Fibroblast of lung (primary cell): Measurements from ENCODE around the gene SLC34A3. TPM values are rescaled to one million over a fixed set of nuclear protein-coding genes. Genes with fewer than 3 reads are reported as not detected.

ENCODE experiments used
- DNase-seq, 2 donors: peaks; one replicate each; pipeline versions ENCODE4 v3.0.0 to v3.0.0-alpha.2; 2010; ENCODE audit warnings: low read depth in 2 of 2
- H2AFZ ChIP-seq: 2 replicates; pipeline ENCODE4 v1.5.1; 2012; ENCODE audit warnings: low read length, control low read depth, inconsistent platforms
- H3K27ac ChIP-seq: 2 replicates; pipeline ENCODE4 v1.5.1; 2011; ENCODE audit warnings: low read length, control low read depth; ENCODE audit not compliant: insufficient read depth
- H3K27me3 ChIP-seq: 2 replicates; pipeline ENCODE4 v1.5.1; 2011; ENCODE audit warnings: mild to moderate bottlenecking, low read length; ENCODE audit not compliant: control insufficient read depth, insufficient read depth
- H3K36me3 ChIP-seq: 2 replicates; pipeline ENCODE4 v1.5.1; 2011; ENCODE audit warnings: low read length; ENCODE audit not compliant: control insufficient read depth, insufficient read depth
- H3K4me1 ChIP-seq: 2 replicates; pipeline ENCODE4 v1.5.1; 2011; ENCODE audit warnings: low read length; ENCODE audit not compliant: control insufficient read depth, insufficient read depth; ENCODE audit errors: extremely low read depth
- H3K4me2 ChIP-seq: 2 replicates; pipeline ENCODE4 v1.5.1; 2011; ENCODE audit warnings: low read length, control low read depth; ENCODE audit not compliant: insufficient read depth; ENCODE audit errors: extremely low read depth
- H3K4me3 ChIP-seq, 4 experiments: fragments of 200-600 bp in 1 of 4; sonication (generic) in 1 of 4; replicated peaks in 1 of 4; 2 replicates each; pipeline ENCODE4 v1.5.1; 2011 to 2016; ENCODE audit warnings: low read length in 4 of 4, low read depth in 3 of 4, mild to moderate bottlenecking in 3 of 4, control low read depth in 2 of 4, inconsistent platforms in 1 of 4, mixed read lengths in 1 of 4; ENCODE audit not compliant: insufficient read depth in 1 of 4; ENCODE audit errors: control extremely low read depth in 1 of 4
- H3K79me2 ChIP-seq: 2 replicates; pipeline ENCODE4 v1.5.1; 2012; ENCODE audit warnings: mild to moderate bottlenecking, low read length, inconsistent platforms; ENCODE audit not compliant: control insufficient read depth, insufficient read depth
- H3K9ac ChIP-seq: 2 replicates; pipeline ENCODE4 v1.5.1; 2011; ENCODE audit warnings: mild to moderate bottlenecking, low read length, control low read depth; ENCODE audit not compliant: insufficient read depth
- H3K9me3 ChIP-seq: 2 replicates; pipeline ENCODE4 v1.5.1; 2012; ENCODE audit warnings: low read depth, low read length; ENCODE audit not compliant: control insufficient read depth, insufficient read depth
- H4K20me1 ChIP-seq: 2 replicates; pipeline ENCODE4 v1.5.1; 2011; ENCODE audit warnings: low read length; ENCODE audit not compliant: control insufficient read depth, insufficient read depth; ENCODE audit errors: extremely low read depth
- EZH2 ChIP-seq: IDR thresholded peaks from 2 replicates; pipeline ENCODE4 v1.5.1; 2012; ENCODE audit warnings: low read length, control low read depth, mild to moderate bottlenecking; ENCODE audit errors: missing control alignments
- polyA plus RNA-seq, 2 donors: library from polyadenylated mRNA; depleted of rRNA in 1 of 2; stranded (reverse) in 1 of 2; unstranded in 1 of 2; fragments of >200 nt; gene quantifications; 2 replicates each; pipeline ENCODE4 v1.2.1, GENCODE V29; 2011 to 2012; ENCODE audit warnings: missing spikeins in 1 of 2
- total RNA-seq: library from RNA; depleted of rRNA; stranded (reverse); fragments of >200 nt; gene quantifications from 2 replicates; pipeline ENCODE4 v1.2.1, GENCODE V29; 2014
- TF ChIP-seq, protein P1 (sequence below), 2 donors: IDR thresholded peaks in 1 of 2; conservative IDR thresholded peaks in 1 of 2; 1 replicate in 1 of 2; 2 replicates in 1 of 2; pipeline ENCODE4 v1.5.1; 2011 to 2012; ENCODE audit warnings: low read length in 2 of 2, control low read depth in 1 of 2, inconsistent platforms in 1 of 2, low read depth in 1 of 2, mild to moderate bottlenecking in 1 of 2

Gene SLC34A3
- total and polyA plus RNA-seq, 2 donors (not counting 1 experiment from before 2014, with no cell fraction given) = not detected

DNA sequence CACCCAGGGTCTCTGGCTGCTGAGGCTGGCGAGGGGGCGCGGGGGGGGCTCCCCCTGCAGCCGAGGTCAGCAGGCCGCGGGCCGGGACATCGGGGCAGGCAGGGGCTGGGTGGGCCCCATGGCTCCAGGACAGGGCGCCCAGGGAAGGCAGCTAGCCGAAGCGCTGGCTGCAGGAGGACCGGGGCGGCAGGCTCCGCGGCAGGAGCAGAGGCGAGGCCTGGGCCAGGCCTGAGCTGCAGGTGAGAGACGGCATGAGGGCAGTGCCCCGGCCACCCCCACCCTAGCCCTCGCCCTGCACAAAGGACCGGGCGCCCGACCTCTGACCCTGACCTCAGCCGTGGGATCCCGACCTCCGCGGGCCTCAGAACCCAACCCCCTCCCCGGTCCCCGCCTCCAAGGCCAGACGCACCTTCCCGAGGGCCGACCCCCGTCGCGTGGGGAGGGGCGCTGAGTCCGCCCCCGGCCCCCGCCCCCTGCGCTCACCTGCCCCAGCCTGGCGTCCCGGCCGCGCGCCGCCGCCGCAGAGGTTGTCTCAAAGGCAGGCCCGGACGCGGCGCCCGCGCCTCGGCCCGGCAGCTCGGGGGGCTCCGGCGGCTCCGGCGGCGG is 9.1 kb upstream of the SLC34A3 start:
- no peak overlapping the region for H2AFZ ChIP-seq
- DNase-seq = no peak
- no peak overlapping the region for H3K9ac ChIP-seq
- H4K20me1 ChIP-seq = no peaks in the 10 kb centered on the region
- H3K27me3 ChIP-seq = no peaks in the 10 kb centered on the region
- H3K4me1 ChIP-seq = peaks cover 8% of the 10 kb centered on the region
- H3K27ac ChIP-seq = no peak overlapping the region
- H3K9me3 ChIP-seq = no peaks in the 10 kb centered on the region
- H3K36me3 ChIP-seq = peaks cover 5% of the 10 kb centered on the region
- no peaks in the 10 kb centered on the region for H3K79me2 ChIP-seq
- H3K4me2 ChIP-seq = no peak overlapping the region
- TF ChIP-seq, protein P1, sequence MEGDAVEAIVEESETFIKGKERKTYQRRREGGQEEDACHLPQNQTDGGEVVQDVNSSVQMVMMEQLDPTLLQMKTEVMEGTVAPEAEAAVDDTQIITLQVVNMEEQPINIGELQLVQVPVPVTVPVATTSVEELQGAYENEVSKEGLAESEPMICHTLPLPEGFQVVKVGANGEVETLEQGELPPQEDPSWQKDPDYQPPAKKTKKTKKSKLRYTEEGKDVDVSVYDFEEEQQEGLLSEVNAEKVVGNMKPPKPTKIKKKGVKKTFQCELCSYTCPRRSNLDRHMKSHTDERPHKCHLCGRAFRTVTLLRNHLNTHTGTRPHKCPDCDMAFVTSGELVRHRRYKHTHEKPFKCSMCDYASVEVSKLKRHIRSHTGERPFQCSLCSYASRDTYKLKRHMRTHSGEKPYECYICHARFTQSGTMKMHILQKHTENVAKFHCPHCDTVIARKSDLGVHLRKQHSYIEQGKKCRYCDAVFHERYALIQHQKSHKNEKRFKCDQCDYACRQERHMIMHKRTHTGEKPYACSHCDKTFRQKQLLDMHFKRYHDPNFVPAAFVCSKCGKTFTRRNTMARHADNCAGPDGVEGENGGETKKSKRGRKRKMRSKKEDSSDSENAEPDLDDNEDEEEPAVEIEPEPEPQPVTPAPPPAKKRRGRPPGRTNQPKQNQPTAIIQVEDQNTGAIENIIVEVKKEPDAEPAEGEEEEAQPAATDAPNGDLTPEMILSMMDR (conservative IDR thresholded peaks at IDR 0.05 in 1 of 2, IDR thresholded peaks at IDR 0.05 in 1 of 2; ENCODE audit: low read depth in 1 of 2, low read length in 2 of 2) = no peak
- no peak for TF ChIP-seq EZH2
- peak overlapping the region in 1 of 4 experiments; percentile 33 for H3K4me3 ChIP-seq

DNA sequence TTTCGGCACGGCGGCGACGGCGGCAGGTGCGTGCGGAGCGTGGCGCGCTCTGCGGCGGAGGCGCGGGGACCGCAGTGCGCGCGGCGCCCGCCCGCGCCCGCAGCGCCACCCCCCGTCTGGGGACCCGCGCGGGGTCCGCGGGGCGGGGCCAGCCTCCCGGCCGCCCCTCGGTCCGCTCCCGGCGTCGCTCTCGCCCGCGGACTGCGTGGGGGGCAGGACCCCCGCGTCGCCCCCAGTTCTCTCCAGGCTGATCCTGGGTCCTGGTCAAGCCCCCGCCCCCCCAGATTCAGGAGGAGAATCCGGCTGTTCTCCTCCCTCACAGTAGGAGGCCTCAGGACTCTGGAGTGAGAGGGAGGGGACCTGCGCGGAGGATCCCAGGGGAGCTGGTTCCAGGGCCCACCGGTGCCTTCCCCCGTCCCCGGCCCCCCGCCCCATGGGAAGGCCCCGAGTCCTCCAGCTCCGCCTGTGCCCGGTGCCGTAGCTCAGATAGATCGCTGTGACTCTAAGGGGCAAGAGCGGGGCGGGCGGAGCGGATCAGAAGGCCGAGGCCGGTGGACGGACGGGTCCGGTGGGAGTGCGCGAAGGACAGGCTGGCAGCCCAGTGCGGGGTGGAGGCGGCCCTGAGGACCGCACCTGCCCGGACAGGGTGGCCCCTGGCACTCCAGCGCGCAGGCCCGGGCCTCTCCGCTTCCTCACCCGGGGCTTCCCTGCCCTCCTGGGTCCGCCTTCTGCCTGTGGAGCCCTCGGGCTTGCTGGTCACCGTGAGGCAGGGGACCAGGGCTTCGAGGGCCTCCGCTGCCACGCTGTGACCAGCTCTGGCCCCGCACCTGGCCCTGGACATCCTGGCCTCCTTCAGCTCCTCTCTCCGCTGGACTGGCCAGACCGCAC is 8.3 kb upstream of the SLC34A3 start, which contains the start of gene RNF208:
Gene RNF208 (minus strand): TSS at position 51 of the 888 bp plus-strand sequence. CDS start 1,028 bp downstream, outside the sequence.
- Histone ChIP-seq H3K4me2 (peak within 1 kb of the TSS; percentile 82), H2AFZ (peak within 1 kb of the TSS; percentile 11), H3K79me2 (no peaks in the 10 kb centered on the region), H3K4me1 (peaks cover 8% of the 10 kb centered on the region), H3K9me3 (no peaks in the 10 kb centered on the region), H4K20me1 (no peaks in the 10 kb centered on the region), H3K36me3 (peaks cover 3% of the 10 kb centered on the region), H3K27me3 (no peaks in the 10 kb centered on the region), H3K9ac (peak within 1 kb of the TSS; percentile 2), H3K4me3 (peak within 1 kb of the TSS; percentile 39 to 81 (median 44)), H3K27ac (no peak within 1 kb of the TSS)
- TF ChIP-seq, protein P1 (conservative IDR thresholded peaks at IDR 0.05 in 1 of 2, IDR thresholded peaks at IDR 0.05 in 1 of 2; ENCODE audit: low read depth in 1 of 2, low read length in 2 of 2) = no peak
- no peak for TF ChIP-seq EZH2
- no peak for DNase-seq
